ENCODE data around the gene MR1. TPM values are rescaled to one million over a fixed set of nuclear protein-coding genes. Genes with fewer than 3 reads are reported as not detected.
A peak's percentile ranks its signal among the peaks of the same experiment; 100 is the strongest.

Gene MR1
- total and polyA plus RNA-seq, 2 donors (not counting 1 experiment from before 2014, with no cell fraction given) = 41.6 to 42.1 TPM

DNA sequence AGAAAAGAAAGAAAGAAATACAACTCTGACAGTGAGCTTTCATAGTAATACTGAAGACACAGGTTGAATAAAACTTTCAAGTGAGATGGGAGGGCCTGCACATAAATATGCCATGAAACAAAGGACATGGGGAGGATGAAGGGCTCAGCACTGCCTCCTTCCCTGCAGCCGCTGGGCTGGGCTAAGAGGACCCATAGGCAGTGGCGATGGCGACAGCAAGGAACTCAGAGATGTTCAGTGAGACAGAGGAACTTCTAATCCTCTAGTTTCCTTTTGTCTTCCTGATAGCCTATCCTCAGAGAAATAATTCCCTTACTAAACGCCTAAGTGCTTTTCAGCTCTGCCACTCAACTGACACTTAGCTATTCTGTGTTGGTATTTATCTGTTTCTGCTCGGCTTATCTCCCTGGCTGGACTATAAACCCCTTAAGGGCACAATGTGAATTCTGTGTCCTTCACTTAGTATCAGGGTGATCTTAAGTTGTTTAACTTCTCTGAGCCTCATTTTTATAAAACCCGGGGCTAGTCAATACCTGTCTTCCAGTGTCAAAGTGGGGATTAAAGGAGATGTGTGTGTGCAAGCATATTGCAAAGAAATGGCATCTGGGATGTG, 30.3 kb downstream of the MR1 start:
- H3K4me3 ChIP-seq (replicated peaks in 1 of 4; ENCODE audit: control extremely low read depth in 1 of 4, insufficient read depth in 1 of 4, low read depth in 3 of 4, low read length in 4 of 4) = no peak overlapping the region

DNA sequence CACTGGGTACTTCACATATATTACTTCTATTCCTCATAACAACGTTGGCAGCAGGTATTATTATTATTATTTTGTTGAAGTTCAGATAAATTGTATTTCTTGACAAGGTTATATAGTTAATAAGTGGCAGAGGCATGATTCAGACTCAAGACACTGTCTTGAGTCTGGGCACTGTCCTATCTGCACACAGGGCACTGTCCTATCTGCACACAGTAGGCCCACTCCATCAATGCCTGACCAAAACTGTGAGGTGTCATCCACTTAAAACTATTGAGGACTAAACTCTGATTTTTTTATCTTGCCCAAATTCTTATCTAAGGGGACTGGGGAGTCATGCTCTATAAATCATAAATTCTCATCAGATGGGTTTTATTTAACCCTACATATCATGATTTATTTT, 30.9 kb downstream of the MR1 start:
- no peak for DNase-seq (ENCODE audit: low read depth in 2 of 2)
- H3K9me3 ChIP-seq (ENCODE audit: control insufficient read depth, insufficient read depth, low read depth, low read length) = no peaks in the 10 kb centered on the region
- H3K79me2 ChIP-seq (ENCODE audit: control insufficient read depth, insufficient read depth, low read length) = no peaks in the 10 kb centered on the region
- no peaks in the 10 kb centered on the region for H3K27me3 ChIP-seq (ENCODE audit: control insufficient read depth, insufficient read depth, low read length)
- no peak overlapping the region for H3K27ac ChIP-seq (ENCODE audit: insufficient read depth, low read length)
- no peak overlapping the region for H3K4me3 ChIP-seq (replicated peaks in 1 of 4; ENCODE audit: control extremely low read depth in 1 of 4, insufficient read depth in 1 of 4, low read depth in 3 of 4, low read length in 4 of 4)
- no peak overlapping the region for H3K4me2 ChIP-seq (ENCODE audit: extremely low read depth, insufficient read depth, low read length)
- H3K9ac ChIP-seq (ENCODE audit: insufficient read depth, low read length) = no peak overlapping the region
- H3K4me1 ChIP-seq (ENCODE audit: control insufficient read depth, extremely low read depth, insufficient read depth, low read length) = peaks cover 2% of the 10 kb centered on the region
- H3K36me3 ChIP-seq (ENCODE audit: control insufficient read depth, insufficient read depth, low read length) = no peaks in the 10 kb centered on the region
- H2AFZ ChIP-seq (ENCODE audit: low read length) = no peak overlapping the region
- no peaks in the 10 kb centered on the region for H4K20me1 ChIP-seq (ENCODE audit: control insufficient read depth, extremely low read depth, insufficient read depth, low read length)
- no peak for TF ChIP-seq EZH2 (IDR thresholded peaks at IDR 0.05; ENCODE audit: low read length, missing control alignments)
- TF ChIP-seq, protein P1, sequence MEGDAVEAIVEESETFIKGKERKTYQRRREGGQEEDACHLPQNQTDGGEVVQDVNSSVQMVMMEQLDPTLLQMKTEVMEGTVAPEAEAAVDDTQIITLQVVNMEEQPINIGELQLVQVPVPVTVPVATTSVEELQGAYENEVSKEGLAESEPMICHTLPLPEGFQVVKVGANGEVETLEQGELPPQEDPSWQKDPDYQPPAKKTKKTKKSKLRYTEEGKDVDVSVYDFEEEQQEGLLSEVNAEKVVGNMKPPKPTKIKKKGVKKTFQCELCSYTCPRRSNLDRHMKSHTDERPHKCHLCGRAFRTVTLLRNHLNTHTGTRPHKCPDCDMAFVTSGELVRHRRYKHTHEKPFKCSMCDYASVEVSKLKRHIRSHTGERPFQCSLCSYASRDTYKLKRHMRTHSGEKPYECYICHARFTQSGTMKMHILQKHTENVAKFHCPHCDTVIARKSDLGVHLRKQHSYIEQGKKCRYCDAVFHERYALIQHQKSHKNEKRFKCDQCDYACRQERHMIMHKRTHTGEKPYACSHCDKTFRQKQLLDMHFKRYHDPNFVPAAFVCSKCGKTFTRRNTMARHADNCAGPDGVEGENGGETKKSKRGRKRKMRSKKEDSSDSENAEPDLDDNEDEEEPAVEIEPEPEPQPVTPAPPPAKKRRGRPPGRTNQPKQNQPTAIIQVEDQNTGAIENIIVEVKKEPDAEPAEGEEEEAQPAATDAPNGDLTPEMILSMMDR (conservative IDR thresholded peaks at IDR 0.05 in 1 of 2, IDR thresholded peaks at IDR 0.05 in 1 of 2; ENCODE audit: low read depth in 1 of 2, low read length in 2 of 2) = no peak

More for the DNA sequence above, 30.3 kb downstream of the MR1 start:
- no peak overlapping the region for H3K4me2 ChIP-seq (ENCODE audit: extremely low read depth, insufficient read depth, low read length)
- no peak overlapping the region for H3K27ac ChIP-seq (ENCODE audit: insufficient read depth, low read length)
- H3K27me3 ChIP-seq (ENCODE audit: control insufficient read depth, insufficient read depth, low read length) = no peaks in the 10 kb centered on the region
- H3K36me3 ChIP-seq (ENCODE audit: control insufficient read depth, insufficient read depth, low read length) = no peaks in the 10 kb centered on the region
- peaks cover 2% of the 10 kb centered on the region for H3K4me1 ChIP-seq (ENCODE audit: control insufficient read depth, extremely low read depth, insufficient read depth, low read length)
- TF ChIP-seq, protein P1 (conservative IDR thresholded peaks at IDR 0.05 in 1 of 2, IDR thresholded peaks at IDR 0.05 in 1 of 2; ENCODE audit: low read depth in 1 of 2, low read length in 2 of 2) = no peak
- TF ChIP-seq EZH2 (IDR thresholded peaks at IDR 0.05; ENCODE audit: low read length, missing control alignments) = no peak
- no peaks in the 10 kb centered on the region for H3K9me3 ChIP-seq (ENCODE audit: control insufficient read depth, insufficient read depth, low read depth, low read length)
- H3K9ac ChIP-seq (ENCODE audit: insufficient read depth, low read length) = no peak overlapping the region
- no peak for DNase-seq (ENCODE audit: low read depth in 2 of 2)
- H2AFZ ChIP-seq (ENCODE audit: low read length) = peak overlapping the region; percentile 37
- H4K20me1 ChIP-seq (ENCODE audit: control insufficient read depth, extremely low read depth, insufficient read depth, low read length) = no peaks in the 10 kb centered on the region
- H3K79me2 ChIP-seq (ENCODE audit: control insufficient read depth, insufficient read depth, low read length) = no peaks in the 10 kb centered on the region

DNA sequence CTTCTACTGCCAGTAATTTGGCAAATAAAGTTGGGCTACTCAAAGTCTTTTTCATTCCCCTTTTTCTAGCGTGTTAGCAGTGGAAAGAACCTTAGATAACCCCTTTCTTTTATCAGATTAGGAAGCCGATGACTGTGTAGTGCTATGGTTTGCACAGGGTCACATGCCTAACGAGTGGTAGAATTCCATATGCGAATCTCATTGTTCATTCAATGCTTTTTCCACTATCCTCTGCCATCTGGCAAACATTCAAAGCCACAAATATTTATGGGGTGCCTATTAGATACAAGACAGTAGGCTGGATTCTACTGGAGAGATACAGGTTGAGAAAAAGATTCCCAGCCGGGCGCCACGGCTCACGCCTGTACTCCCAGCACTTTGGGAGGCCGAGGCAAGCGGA, 39.9 kb downstream of the MR1 start:
- Histone ChIP-seq H3K4me2 (ENCODE audit: extremely low read depth, insufficient read depth, low read length) (no peak overlapping the region), H3K27me3 (ENCODE audit: control insufficient read depth, insufficient read depth, low read length) (no peaks in the 10 kb centered on the region), H3K9me3 (ENCODE audit: control insufficient read depth, insufficient read depth, low read depth, low read length) (no peaks in the 10 kb centered on the region), H3K4me1 (ENCODE audit: control insufficient read depth, extremely low read depth, insufficient read depth, low read length) (peaks cover 4% of the 10 kb centered on the region), H4K20me1 (ENCODE audit: control insufficient read depth, extremely low read depth, insufficient read depth, low read length) (no peaks in the 10 kb centered on the region), H3K4me3 (replicated peaks in 1 of 4; ENCODE audit: control extremely low read depth in 1 of 4, insufficient read depth in 1 of 4, low read depth in 3 of 4, low read length in 4 of 4) (no peak overlapping the region), H2AFZ (ENCODE audit: low read length) (no peak overlapping the region), H3K27ac (ENCODE audit: insufficient read depth, low read length) (no peak overlapping the region), H3K36me3 (ENCODE audit: control insufficient read depth, insufficient read depth, low read length) (no peaks in the 10 kb centered on the region), H3K9ac (ENCODE audit: insufficient read depth, low read length) (no peak overlapping the region), H3K79me2 (ENCODE audit: control insufficient read depth, insufficient read depth, low read length) (no peaks in the 10 kb centered on the region)
- TF ChIP-seq, protein P1 (conservative IDR thresholded peaks at IDR 0.05 in 1 of 2, IDR thresholded peaks at IDR 0.05 in 1 of 2; ENCODE audit: low read depth in 1 of 2, low read length in 2 of 2) = no peak
- TF ChIP-seq EZH2 (IDR thresholded peaks at IDR 0.05; ENCODE audit: low read length, missing control alignments) = no peak
- peak; percentile 83 to 93 for DNase-seq (ENCODE audit: low read depth in 2 of 2)
